Brain pericyte (primary cell): ENCODE data around the gene RPRD2.
A peak's percentile ranks its signal among the peaks of the same experiment; 100 is the strongest.

Source experiments
- DNase-seq: peaks from one replicate; pipeline ENCODE4 v3.0.0-alpha.2; 2012; ENCODE audit warnings: low read depth, low spot score

The RPRD2 gene

GRCh38 chr1:150514260-150514659 lies 150.3 kb downstream of the RPRD2 start:
- DNase-seq, result no peak

- DNase-seq, result no peak
Measured at GRCh38 chr1:150514913-150515327, 151.0 kb downstream of the RPRD2 start.

GRCh38 chr1:150515328-150516049 lies 151.5 kb downstream of the RPRD2 start, which contains the start of gene FALEC:
TSS of gene FALEC (plus strand) at chr1:150515752.
- DNase-seq, result peak; percentile 87

- no peak for DNase-seq
Measured at GRCh38 chr1:150516050-150516591, 152.2 kb downstream of the RPRD2 start.

- DNase-seq, result no peak
Measured at GRCh38 chr1:150516616-150517015, 152.7 kb downstream of the RPRD2 start.

GRCh38 chr1:150521196-150521968 lies 157.4 kb downstream of the RPRD2 start:
- no peak for DNase-seq

- DNase-seq, result no peak
Measured at GRCh38 chr1:150525348-150525747, 161.4 kb downstream of the RPRD2 start.
